ENCODE measurements around the gene ATXN7. TPM values are rescaled to one million over a fixed set of nuclear protein-coding genes. Genes with fewer than 3 reads are reported as not detected.

ATXN7 gene
- total RNA-seq, 1 experiment from 2014 or later: 5.2 TPM

DNA sequence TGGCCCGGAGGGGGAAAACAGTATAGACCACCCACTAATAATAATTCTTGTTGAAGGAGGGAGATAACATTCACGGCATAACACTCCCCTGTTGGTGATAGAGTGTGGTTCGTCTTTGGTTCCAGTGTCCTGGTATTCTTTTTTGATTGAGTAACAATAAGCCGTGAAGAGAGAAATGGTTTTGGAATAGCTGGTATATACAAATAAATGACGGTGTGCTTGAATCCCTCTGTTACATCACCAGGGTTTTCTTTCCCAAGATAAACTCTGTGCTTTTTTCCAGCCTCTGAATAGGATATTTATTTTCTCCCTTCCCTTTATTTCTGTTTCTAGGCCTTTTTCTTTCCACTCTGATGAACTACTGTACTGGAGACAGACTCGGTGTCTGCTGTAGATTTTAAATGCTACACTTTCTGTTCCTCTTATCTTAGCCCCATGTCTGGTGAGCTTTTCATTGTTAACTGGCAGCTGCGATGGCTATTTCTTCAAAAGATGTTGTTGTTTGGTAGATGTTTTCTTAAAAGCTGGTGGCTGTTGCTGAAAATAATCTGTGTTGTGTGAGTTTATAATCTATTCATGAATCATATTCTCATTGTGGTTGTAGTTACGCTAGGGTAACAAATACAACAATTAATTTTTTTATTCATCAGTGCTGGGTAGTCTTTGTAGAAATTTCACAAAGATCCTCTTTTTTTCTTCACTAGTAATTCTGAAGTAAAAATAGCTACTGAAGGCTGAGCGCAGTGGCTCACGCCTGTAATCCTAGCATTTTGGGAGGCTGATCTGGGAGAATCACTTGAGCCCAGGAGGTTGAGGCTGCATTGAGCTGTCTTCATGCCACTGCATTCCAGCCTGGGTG lies 64.0 kb downstream of the ATXN7 start:
- Histone ChIP-seq H3K4me3 (ENCODE audit: insufficient read depth, low read depth, low read length) (no peak overlapping the region), H3K27me3 (ENCODE audit: control insufficient read depth, insufficient read depth, low read length) (no peaks in the 10 kb centered on the region), H3K36me3 (replicated peaks; ENCODE audit: control insufficient read depth, insufficient read depth, low read length) (peaks cover 2% of the 10 kb centered on the region)
- no peak for DNase-seq

DNA sequence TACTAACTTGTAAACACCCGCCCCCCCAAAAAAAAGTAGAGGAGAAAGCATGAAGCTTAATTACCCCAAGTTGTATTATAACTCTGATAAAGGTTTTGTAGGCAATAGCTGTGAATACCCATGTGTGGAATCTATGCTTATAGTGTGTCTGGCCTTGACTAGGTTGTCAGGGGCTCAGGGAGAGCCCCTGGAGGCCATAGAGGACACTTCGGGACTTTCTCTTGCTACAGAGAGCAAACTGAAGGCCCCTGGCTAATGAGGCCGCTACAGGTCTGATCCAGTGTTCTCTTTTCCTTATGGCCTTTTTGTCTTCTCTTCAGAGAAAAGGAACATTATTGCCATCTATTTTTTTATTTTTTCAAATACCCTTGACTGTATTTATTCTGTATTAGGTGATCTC lies 67.6 kb downstream of the ATXN7 start:
- Histone ChIP-seq H3K4me3 (ENCODE audit: insufficient read depth, low read depth, low read length) (no peak overlapping the region), H3K36me3 (replicated peaks; ENCODE audit: control insufficient read depth, insufficient read depth, low read length) (peaks cover 2% of the 10 kb centered on the region), H3K27me3 (ENCODE audit: control insufficient read depth, insufficient read depth, low read length) (no peaks in the 10 kb centered on the region)
- DNase-seq: peak; percentile 33

GRCh38 chr3:63932509-63933212 lies 69.0 kb downstream of the ATXN7 start:
- no peaks in the 10 kb centered on the region for H3K27me3 ChIP-seq (ENCODE audit: control insufficient read depth, insufficient read depth, low read length)
- H3K36me3 ChIP-seq (replicated peaks; ENCODE audit: control insufficient read depth, insufficient read depth, low read length): no peaks in the 10 kb centered on the region
- H3K4me3 ChIP-seq (ENCODE audit: insufficient read depth, low read depth, low read length): no peak overlapping the region
- DNase-seq: no peak

DNA sequence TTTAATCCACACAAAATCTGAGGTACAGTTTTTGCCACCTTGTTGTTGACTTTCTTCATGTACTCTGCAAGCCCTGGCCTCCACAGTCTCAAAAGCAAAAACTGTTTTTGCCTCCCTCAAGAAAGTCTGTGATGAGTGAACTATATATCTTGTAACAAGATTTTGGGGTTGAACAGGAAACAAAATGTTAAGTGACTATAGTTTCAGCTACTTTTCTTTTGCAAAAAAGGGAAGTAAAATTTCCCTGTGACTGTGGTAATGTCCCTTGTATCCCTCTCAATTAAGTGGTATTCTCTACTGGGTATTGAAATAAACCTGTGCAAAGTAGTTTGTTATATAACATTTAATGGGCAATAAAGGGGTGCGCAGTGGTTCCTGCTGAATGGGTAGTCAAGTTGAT lies 69.8 kb downstream of the ATXN7 start:
- no peaks in the 10 kb centered on the region for H3K36me3 ChIP-seq (replicated peaks; ENCODE audit: control insufficient read depth, insufficient read depth, low read length)
- no peak for DNase-seq
- no peaks in the 10 kb centered on the region for H3K27me3 ChIP-seq (ENCODE audit: control insufficient read depth, insufficient read depth, low read length)
- H3K4me3 ChIP-seq (ENCODE audit: insufficient read depth, low read depth, low read length): no peak overlapping the region

DNA sequence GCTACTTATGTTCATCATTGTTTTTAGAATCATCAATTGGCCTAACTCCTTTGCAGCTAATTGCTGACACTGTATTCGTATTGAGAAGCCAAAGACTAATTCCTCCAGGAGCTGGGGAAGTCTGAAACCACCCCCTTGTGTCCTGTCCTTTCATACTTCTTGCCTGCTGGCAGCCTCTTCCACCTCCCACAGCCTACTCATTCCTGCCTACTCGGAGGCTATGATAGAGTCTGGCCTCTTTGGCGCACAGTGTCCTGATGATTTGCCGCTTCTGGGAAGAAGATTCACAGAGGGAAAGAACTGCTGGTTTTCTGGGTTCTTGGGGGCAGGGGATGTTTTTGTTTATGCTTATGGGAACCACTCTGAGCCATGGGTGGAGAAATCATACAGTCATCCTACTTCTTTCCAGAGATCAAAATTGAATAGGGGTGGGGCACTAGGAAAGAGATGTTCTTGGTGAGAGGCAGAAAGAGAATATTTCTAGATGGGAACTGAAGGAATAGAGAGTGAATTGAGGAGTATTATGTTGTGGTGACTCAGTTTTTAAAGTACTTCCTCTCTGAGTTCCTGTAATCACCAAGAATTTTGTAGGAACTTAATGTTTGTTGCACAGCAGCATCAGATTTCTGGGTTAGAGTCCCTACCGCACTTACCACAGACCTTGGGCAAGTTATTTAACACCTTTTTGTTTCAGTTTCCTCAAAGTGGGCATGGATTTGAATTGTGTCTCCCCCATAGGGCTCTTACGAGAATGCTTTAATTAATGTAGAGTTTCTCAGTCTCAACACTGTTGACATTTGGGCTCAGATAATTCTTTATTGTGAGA lies 70.6 kb downstream of the ATXN7 start:
- Histone ChIP-seq H3K4me3 (ENCODE audit: insufficient read depth, low read depth, low read length) (no peak overlapping the region), H3K36me3 (replicated peaks; ENCODE audit: control insufficient read depth, insufficient read depth, low read length) (no peaks in the 10 kb centered on the region), H3K27me3 (ENCODE audit: control insufficient read depth, insufficient read depth, low read length) (no peaks in the 10 kb centered on the region)
- DNase-seq: peak; percentile 21

GRCh38 chr3:63936925-63937324 lies 73.3 kb downstream of the ATXN7 start:
- DNase-seq: no peak
- H3K4me3 ChIP-seq (ENCODE audit: insufficient read depth, low read depth, low read length): no peak overlapping the region
- no peaks in the 10 kb centered on the region for H3K36me3 ChIP-seq (replicated peaks; ENCODE audit: control insufficient read depth, insufficient read depth, low read length)
- no peaks in the 10 kb centered on the region for H3K27me3 ChIP-seq (ENCODE audit: control insufficient read depth, insufficient read depth, low read length)

GRCh38 chr3:63937661-63938651 lies 74.3 kb downstream of the ATXN7 start:
- Histone ChIP-seq H3K4me3 (ENCODE audit: insufficient read depth, low read depth, low read length) (no peak overlapping the region), H3K27me3 (ENCODE audit: control insufficient read depth, insufficient read depth, low read length) (no peaks in the 10 kb centered on the region), H3K36me3 (replicated peaks; ENCODE audit: control insufficient read depth, insufficient read depth, low read length) (no peaks in the 10 kb centered on the region)
- DNase-seq: no peak

GRCh38 chr3:63940389-63940757 lies 76.7 kb downstream of the ATXN7 start:
- Histone ChIP-seq H3K27me3 (ENCODE audit: control insufficient read depth, insufficient read depth, low read length) (no peaks in the 10 kb centered on the region), H3K4me3 (ENCODE audit: insufficient read depth, low read depth, low read length) (no peak overlapping the region), H3K36me3 (replicated peaks; ENCODE audit: control insufficient read depth, insufficient read depth, low read length) (no peaks in the 10 kb centered on the region)
- no peak for DNase-seq

GRCh38 chr3:63942528-63942927 lies 78.9 kb downstream of the ATXN7 start:
- DNase-seq: no peak
- Histone ChIP-seq H3K27me3 (ENCODE audit: control insufficient read depth, insufficient read depth, low read length) (no peaks in the 10 kb centered on the region), H3K36me3 (replicated peaks; ENCODE audit: control insufficient read depth, insufficient read depth, low read length) (no peaks in the 10 kb centered on the region), H3K4me3 (ENCODE audit: insufficient read depth, low read depth, low read length) (no peak overlapping the region)

DNA sequence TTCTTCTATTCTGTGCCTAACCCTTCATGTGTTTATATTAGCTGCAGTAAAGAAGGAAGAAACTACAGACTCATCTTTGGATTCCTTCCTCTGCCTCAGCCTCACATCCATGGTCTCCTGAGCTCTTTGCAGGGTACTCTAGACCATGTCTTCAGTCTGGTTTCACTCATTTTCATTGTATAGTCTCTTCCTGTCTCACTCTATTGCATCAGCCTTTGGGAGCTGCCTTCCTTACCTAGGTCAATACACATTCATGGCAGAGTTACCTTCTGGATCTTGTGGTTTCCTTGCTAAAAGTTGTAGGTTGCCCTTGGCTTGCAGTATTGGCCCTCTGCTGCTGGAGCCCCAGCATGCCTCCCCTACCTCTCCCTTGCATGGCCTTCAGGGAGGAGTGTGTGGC lies 80.0 kb downstream of the ATXN7 start:
- Histone ChIP-seq H3K4me3 (ENCODE audit: insufficient read depth, low read depth, low read length) (no peak overlapping the region), H3K27me3 (ENCODE audit: control insufficient read depth, insufficient read depth, low read length) (no peaks in the 10 kb centered on the region)
- no peak for DNase-seq

GRCh38 chr3:63945558-63946096 lies 82.0 kb downstream of the ATXN7 start:
- no peak overlapping the region for H3K4me3 ChIP-seq (ENCODE audit: insufficient read depth, low read depth, low read length)
- no peaks in the 10 kb centered on the region for H3K27me3 ChIP-seq (ENCODE audit: control insufficient read depth, insufficient read depth, low read length)
- DNase-seq: no peak

More for the DNA sequence above, 80.0 kb downstream of the ATXN7 start:
- no peaks in the 10 kb centered on the region for H3K36me3 ChIP-seq (replicated peaks; ENCODE audit: control insufficient read depth, insufficient read depth, low read length)

GRCh38 chr3:63946753-63947152 lies 83.1 kb downstream of the ATXN7 start:
- Histone ChIP-seq H3K36me3 (replicated peaks; ENCODE audit: control insufficient read depth, insufficient read depth, low read length) (no peaks in the 10 kb centered on the region), H3K4me3 (ENCODE audit: insufficient read depth, low read depth, low read length) (no peak overlapping the region), H3K27me3 (ENCODE audit: control insufficient read depth, insufficient read depth, low read length) (no peaks in the 10 kb centered on the region)
- no peak for DNase-seq

More at GRCh38 chr3:63945558-63946096, 82.0 kb downstream of the ATXN7 start:
- no peaks in the 10 kb centered on the region for H3K36me3 ChIP-seq (replicated peaks; ENCODE audit: control insufficient read depth, insufficient read depth, low read length)

GRCh38 chr3:63947594-63947993 lies 83.9 kb downstream of the ATXN7 start:
- Histone ChIP-seq H3K4me3 (ENCODE audit: insufficient read depth, low read depth, low read length) (no peak overlapping the region), H3K36me3 (replicated peaks; ENCODE audit: control insufficient read depth, insufficient read depth, low read length) (no peaks in the 10 kb centered on the region), H3K27me3 (ENCODE audit: control insufficient read depth, insufficient read depth, low read length) (no peaks in the 10 kb centered on the region)
- no peak for DNase-seq

Measured in H7 (cell line).